Effector memory CD8-positive, alpha-beta T cell (primary cell): ENCODE data around the gene TPRG1L.
"Not testable (repeated sequence)": the region's sequence is repeated elsewhere in the genome, so short reads cannot be mapped to it uniquely, and the experiment has no call there.

ENCODE experiments used
- ATAC-seq: fragments of 150-1000 bp; cut with Tn5 transposase; replicated peaks from 2 replicates; pipeline ENCODE4 v1.10.0; 2021; ENCODE audit warnings: mild to moderate bottlenecking, moderate library complexity
- DNase-seq, 3 experiments: peaks; one replicate each; pipeline ENCODE4 v3.0.0; 2021
- H3K27ac Mint-ChIP-seq, 2 donors: one replicate each; pipeline ENCODE4 v1.8.0; 2022; ENCODE audit warnings: mild to moderate bottlenecking in 2 of 2, mixed read lengths in 2 of 2, moderate library complexity in 2 of 2
- H3K27me3 Mint-ChIP-seq, 2 donors: one replicate each; pipeline ENCODE4 v1.8.0; 2022; ENCODE audit warnings: mixed read lengths in 2 of 2
- H3K36me3 Mint-ChIP-seq: one replicate; pipeline ENCODE4 v1.8.0; 2022; ENCODE audit warnings: mild to moderate bottlenecking, moderate library complexity, mixed read lengths; ENCODE audit not compliant: insufficient read depth
- H3K4me1 Mint-ChIP-seq, 2 donors: one replicate each; pipeline ENCODE4 v1.8.0; 2022; ENCODE audit warnings: low read depth in 2 of 2, mixed read lengths in 2 of 2
- H3K4me3 Mint-ChIP-seq, 2 donors: one replicate each; pipeline ENCODE4 v1.8.0; 2022; ENCODE audit warnings: mild to moderate bottlenecking in 2 of 2, mixed read lengths in 2 of 2, moderate library complexity in 2 of 2
- H3K9me3 Mint-ChIP-seq, 2 donors: one replicate each; pipeline ENCODE4 v1.8.0; 2022; ENCODE audit warnings: mixed read lengths in 2 of 2

The TPRG1L gene

DNA sequence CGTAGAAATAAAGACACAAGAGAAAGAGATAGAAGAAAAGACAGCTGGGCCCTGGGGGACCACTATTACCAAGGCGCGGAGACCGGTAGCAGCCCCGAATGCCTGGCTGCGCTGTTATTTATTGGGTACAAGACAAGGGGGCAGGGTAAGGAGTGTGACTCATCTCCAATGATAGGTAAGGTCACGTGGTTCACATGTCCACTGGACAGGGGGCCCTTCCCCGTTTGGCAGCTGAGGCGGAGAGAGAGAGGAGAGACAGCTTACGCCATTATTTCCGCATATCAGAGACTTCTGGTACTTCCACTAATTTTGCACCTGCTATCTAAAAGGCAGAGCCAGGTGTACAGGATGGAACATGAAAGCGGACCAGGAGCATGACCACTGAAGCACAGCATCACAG is 4.1 kb upstream of the TPRG1L start:
- peaks cover 0 to 4% of the 10 kb centered on the region in 2 donors for H3K27me3 Mint-ChIP-seq
- ATAC-seq (no peak), DNase-seq (no peak)
- H3K4me1 Mint-ChIP-seq = peaks cover 36 to 47% of the 10 kb centered on the region in 2 donors
- H3K36me3 Mint-ChIP-seq = peaks cover 14% of the 10 kb centered on the region
- no peak overlapping the region for H3K4me3 Mint-ChIP-seq
- H3K9me3 Mint-ChIP-seq = no peaks in the 10 kb centered on the region
- no peak overlapping the region for H3K27ac Mint-ChIP-seq

DNA sequence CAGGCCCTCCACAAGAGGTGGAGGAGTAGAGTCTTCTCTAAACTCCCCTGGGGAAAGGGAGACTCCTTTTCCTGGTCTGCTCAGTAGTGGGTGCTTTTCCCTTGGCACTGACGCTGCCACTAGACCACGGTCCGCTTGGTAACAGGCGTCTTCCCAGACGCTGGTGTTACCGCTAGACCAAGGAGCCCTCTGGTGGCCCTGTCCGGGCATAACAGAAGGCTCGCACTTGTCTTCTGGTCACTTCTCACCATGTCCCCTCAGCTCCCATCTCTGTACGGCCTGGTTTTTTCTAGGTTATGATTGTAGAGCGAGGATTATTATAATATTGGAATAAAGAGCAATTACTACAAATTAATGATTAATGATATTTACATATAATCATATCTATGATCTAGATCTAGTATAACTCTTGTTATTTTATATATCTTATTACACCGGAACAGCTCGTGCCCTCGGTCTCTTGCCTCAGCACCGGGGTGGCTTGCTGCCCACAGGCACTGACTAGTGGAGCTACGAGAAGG is 3.6 kb upstream of the TPRG1L start:
- H3K27ac Mint-ChIP-seq, H3K27me3 Mint-ChIP-seq, ATAC-seq, DNase-seq, H3K4me3 Mint-ChIP-seq, H3K9me3 Mint-ChIP-seq: not testable (repeated sequence)
- H3K4me1 Mint-ChIP-seq = peaks cover 36 to 52% of the 10 kb centered on the region in 2 donors
- H3K36me3 Mint-ChIP-seq = peaks cover 20% of the 10 kb centered on the region

DNA sequence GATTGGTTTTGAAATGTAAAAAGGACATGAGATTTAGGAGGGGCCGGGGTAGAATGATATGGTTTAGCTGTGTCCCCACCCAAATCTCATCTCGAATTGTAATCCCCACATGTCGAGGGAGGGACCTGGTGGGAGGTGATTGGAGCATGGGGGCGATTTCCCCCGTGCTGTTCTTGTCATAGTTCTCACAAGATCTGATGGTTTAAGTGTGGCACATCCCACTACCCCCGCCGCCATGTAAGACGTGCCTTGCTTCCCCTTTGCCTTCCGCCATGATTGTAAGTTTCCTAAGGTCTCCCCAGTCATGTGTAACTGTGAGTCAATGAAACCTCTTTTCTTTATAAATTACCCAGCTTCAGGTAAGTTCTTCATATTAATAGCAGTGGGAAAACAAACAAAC is 2.7 kb upstream of the TPRG1L start:
- peaks cover 28% of the 10 kb centered on the region for H3K36me3 Mint-ChIP-seq
- not testable (repeated sequence) for DNase-seq, H3K9me3 Mint-ChIP-seq, H3K27me3 Mint-ChIP-seq, ATAC-seq
- H3K4me3 Mint-ChIP-seq = peak overlapping the region in 1 of 2 donors; percentile 98
- H3K27ac Mint-ChIP-seq = peak overlapping the region; percentile 19 to 96
- peaks cover 36 to 54% of the 10 kb centered on the region in 2 donors for H3K4me1 Mint-ChIP-seq

DNA sequence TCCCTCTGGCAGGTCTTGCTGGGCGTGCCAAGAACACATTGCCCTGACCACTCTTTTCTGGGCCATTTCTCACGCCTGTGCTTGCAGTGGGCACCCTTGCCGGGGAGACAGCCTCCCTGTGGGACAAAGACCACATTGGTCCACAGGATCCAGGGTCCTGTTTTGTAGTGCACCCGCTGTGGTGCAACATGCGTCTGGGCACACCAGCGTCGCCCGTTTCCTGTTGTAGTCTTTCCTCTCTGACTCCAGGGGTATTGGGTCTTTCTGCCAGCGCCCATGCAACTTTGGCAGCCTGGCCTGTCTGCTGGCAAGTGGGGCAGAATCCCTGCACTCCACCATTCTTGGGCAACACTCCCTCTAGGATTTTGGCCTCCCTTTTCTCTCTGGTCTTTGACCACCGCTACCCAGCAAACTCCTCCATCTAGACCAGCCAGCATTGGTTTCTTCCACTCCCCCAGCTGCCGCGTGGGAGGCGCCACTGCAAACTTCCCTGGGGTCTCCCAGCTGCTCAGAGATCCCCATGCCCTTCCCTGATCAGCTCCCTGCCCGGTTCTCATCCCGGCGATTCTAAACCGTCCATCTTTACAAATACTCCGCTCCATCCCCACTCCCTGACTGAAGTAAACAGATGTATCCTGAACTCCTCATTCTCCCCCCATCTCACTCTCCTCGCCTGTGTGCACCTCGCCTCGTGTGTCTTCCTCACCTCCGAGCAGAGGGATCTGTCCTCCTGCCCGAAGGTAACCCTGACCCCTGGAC is 1.2 kb upstream of the TPRG1L start:
- peak overlapping the region; percentile 98 for H3K4me3 Mint-ChIP-seq
- H3K4me1 Mint-ChIP-seq = peaks cover 36 to 54% of the 10 kb centered on the region in 2 donors
- DNase-seq (no peak), ATAC-seq (no peak)
- no peaks in the 10 kb centered on the region for H3K9me3 Mint-ChIP-seq
- peak overlapping the region; percentile 96 to 97 for H3K27ac Mint-ChIP-seq
- H3K36me3 Mint-ChIP-seq = peaks cover 36% of the 10 kb centered on the region
- no peaks in the 10 kb centered on the region for H3K27me3 Mint-ChIP-seq

DNA sequence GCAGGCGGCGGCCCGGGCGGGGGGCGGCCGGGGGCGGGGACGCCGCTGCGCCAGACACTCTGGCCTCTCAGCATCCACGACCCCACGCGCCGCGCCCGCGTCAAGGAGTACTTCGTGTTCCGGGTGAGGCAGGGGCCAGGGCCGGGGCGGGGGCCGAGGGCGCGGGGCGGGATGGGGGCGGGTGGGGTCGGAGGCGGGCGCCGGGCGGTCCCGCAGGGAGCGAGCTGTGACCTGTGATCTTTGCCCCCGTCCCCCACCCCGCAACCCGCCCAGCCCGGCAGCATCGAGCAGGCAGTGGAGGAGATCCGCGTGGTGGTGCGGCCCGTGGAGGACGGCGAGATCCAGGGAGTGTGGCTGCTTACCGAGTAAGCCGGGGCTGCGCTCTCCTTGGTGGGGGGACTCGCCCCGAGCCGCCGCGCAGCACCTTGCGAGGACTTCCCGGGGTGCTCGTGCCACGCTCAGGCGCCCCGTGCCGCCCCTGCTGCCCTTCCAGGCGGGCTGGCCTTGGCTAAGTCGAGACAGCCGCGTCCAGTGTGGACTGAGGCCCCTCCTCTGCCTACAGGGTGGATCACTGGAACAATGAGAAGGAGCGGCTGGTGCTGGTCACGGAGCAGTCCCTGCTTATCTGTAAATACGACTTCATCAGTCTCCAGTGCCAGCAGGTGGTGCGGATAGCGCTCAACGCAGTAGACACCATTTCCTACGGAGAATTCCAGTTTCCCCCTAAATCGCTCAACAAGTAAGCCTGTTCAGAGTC is 514 bp downstream of the TPRG1L start:
- Mint-ChIP-seq H3K27ac (peak overlapping the region; percentile 96 to 97), H3K36me3 (peaks cover 44% of the 10 kb centered on the region), H3K4me1 (peaks cover 30 to 48% of the 10 kb centered on the region in 2 donors), H3K9me3 (no peaks in the 10 kb centered on the region), H3K27me3 (no peaks in the 10 kb centered on the region), H3K4me3 (peak overlapping the region; percentile 98)
- DNase-seq = peak in 2 of 3 experiments; percentile 27 to 32
- peak; percentile 24 for ATAC-seq

DNA sequence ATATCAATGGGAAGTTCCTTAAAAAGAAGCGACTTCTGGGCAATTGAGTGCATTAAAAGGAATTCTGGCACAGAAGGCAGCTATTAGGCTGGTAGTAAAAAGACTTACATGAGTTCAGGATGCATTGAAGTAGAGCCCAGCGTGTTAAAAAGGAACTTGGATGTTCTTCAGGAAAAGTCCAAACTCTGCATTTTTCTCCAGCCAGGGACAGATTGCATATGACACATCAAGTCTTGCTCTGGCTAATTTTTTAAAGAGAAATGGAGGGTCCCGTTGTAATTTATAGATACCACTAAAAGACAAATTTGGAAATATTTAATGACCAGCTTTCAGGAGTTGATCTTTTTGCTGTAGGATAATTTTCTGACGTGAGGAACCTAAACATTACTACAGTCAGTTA is 1.2 kb downstream of the TPRG1L start:
- Mint-ChIP-seq H3K36me3 (peaks cover 47% of the 10 kb centered on the region), H3K27me3 (no peaks in the 10 kb centered on the region), H3K4me1 (peaks cover 27 to 41% of the 10 kb centered on the region in 2 donors), H3K9me3 (no peaks in the 10 kb centered on the region), H3K4me3 (peak overlapping the region; percentile 98), H3K27ac (peak overlapping the region; percentile 96 to 97)
- DNase-seq (no peak), ATAC-seq (no peak)

DNA sequence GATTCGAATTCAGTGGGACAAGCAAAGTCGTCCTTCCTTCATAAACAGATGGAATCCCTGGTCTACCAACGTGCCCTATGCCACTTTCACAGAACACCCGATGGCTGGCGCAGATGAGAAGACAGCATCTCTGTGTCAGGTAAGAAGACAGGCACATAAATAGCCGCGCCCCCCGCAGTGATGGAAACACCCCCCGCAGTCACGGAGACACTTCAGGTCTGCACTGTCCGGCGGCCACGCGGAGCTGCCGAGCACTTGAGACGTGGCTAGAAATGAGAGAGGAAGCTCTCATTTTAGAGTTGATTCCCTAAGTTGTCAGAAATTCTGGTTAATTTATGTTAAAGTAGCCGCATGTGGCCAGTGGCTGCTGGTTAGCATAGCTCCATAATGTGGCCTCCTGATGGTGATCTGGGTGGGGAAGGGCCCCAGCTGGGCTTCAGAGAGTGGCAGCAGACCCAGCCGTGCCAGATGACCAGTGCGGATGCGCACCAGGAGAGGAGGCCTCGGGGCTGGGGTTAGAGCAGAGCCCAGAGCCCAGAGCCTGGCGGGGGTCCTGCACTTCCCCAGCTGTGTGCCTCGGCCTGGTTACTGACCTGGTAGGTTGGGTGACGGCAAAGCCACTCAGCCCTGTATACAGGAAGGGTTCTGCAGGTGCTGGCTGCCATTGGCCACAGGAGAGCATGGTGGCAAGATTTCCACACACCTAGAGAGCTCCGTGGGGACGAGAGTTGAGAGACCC is 2.9 kb downstream of the TPRG1L start:
- no peak overlapping the region for H3K4me3 Mint-ChIP-seq
- H3K4me1 Mint-ChIP-seq = peaks cover 23 to 29% of the 10 kb centered on the region in 2 donors
- H3K36me3 Mint-ChIP-seq = peaks cover 53% of the 10 kb centered on the region
- DNase-seq = no peak
- ATAC-seq = no peak
- H3K27ac Mint-ChIP-seq = no peak overlapping the region
- H3K27me3 Mint-ChIP-seq = no peaks in the 10 kb centered on the region
- no peaks in the 10 kb centered on the region for H3K9me3 Mint-ChIP-seq

DNA sequence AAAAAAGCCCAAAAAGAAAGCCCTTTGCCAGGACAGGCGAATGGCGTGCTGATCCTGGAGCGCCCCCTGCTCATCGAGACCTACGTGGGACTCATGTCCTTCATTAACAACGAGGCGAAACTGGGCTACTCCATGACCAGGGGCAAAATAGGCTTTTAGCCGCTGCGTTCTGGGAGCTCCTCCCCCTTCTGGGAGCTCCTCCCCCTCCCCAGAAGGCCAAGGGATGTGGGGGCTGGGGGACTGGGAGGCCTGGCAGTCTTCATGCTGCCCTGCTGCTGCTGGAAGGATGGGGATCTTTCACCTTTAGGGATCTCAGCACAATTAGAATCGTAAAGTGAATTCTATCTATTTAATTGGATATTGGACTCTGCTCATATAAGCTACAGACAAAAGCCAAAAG is 3.6 kb downstream of the TPRG1L start:
- DNase-seq (no peak), ATAC-seq (no peak)
- H3K27ac Mint-ChIP-seq = peak overlapping the region in 1 of 2 donors; percentile 17
- H3K4me1 Mint-ChIP-seq = peaks cover 15 to 21% of the 10 kb centered on the region in 2 donors
- H3K27me3 Mint-ChIP-seq = no peaks in the 10 kb centered on the region
- peaks cover 60% of the 10 kb centered on the region for H3K36me3 Mint-ChIP-seq
- H3K4me3 Mint-ChIP-seq = no peak overlapping the region
- no peaks in the 10 kb centered on the region for H3K9me3 Mint-ChIP-seq

DNA sequence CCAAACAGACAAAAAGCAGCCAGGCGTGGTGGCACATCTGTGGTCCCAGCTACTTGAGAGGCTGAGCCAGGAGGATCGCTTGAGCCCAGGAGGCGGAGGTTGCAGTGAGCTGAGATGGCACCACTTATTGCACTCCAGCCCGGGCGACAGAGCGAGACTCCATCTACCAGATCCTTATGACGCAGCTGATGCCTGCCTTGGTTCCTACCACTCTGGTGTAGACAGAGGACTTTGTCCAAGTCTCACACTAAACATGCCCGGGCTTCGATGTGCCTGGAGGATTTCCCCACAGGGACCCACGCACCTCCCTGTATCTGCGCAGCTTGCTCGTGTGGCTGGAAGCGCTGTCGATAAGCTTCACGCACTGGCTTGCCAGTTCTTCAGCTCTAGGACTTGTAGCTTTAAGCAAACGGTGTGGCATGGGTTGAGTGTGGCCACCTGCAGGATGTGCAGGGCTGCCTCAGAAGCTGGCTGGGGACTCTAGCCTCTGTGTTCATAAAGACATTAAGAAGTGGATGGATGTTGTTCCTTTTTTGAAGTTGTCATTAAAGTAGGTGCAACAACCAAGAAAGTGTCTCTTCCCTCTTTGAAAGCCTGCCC is 4.8 kb downstream of the TPRG1L start:
- ATAC-seq = no peak
- Mint-ChIP-seq H3K27ac (no peak overlapping the region), H3K36me3 (peaks cover 67% of the 10 kb centered on the region)

DNA sequence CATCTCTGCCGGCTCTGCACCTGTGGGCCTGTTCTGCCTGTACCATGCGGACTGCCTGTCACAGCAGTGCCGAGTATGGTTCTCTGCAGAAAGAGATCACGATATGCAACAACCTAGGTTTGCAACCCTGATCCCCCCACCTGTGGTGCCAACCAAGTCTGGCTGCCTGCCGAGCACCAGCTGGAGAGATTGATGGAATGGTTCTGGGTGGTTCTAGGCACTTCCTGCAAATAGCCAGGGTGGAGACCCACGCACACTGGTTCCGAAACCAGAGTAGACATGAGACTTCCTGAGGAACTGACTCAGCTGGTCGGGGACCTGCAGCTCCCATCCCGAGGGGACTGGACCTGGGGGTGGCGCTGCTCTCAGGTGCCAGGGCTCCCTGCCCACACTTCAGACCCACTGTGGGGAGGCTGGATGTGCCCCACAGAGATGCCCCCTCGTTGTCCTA is 5.4 kb downstream of the TPRG1L start:
- peaks cover 3 to 10% of the 10 kb centered on the region in 2 donors for H3K4me1 Mint-ChIP-seq

More for the DNA sequence above, 4.8 kb downstream of the TPRG1L start:
- no peak for DNase-seq
- H3K4me3 Mint-ChIP-seq = no peak overlapping the region
- peaks cover 3 to 10% of the 10 kb centered on the region in 2 donors for H3K4me1 Mint-ChIP-seq
- no peaks in the 10 kb centered on the region for H3K9me3 Mint-ChIP-seq
- H3K27me3 Mint-ChIP-seq = no peaks in the 10 kb centered on the region

DNA sequence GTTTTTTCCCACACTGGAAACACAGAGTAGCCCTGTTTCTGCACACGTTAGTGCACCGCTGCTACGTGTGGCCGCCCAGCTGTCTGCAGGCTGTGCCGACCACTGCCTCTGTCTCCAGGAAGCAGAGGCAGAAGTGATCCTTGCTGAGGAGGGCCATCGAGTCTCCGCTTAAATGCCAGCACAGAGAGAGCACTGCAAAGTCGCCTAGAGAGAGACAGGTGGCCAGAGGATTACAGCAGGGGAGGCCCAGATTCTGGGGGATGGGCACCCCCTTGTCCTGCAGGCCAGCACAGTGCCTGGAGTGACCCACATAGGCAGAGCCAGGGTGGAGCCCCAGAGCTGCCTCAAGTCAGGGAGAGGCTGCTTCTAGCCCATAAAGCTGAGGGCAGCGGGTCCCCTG is 6.1 kb downstream of the TPRG1L start:
- no peaks in the 10 kb centered on the region for H3K27me3 Mint-ChIP-seq
- peaks cover 3 to 5% of the 10 kb centered on the region in 2 donors for H3K4me1 Mint-ChIP-seq
- no peak overlapping the region for H3K27ac Mint-ChIP-seq
- H3K36me3 Mint-ChIP-seq = peaks cover 65% of the 10 kb centered on the region
- no peak overlapping the region for H3K4me3 Mint-ChIP-seq
- no peaks in the 10 kb centered on the region for H3K9me3 Mint-ChIP-seq
- ATAC-seq (no peak), DNase-seq (no peak)

More for the DNA sequence above, 5.4 kb downstream of the TPRG1L start:
- H3K27me3 Mint-ChIP-seq = no peaks in the 10 kb centered on the region
- no peaks in the 10 kb centered on the region for H3K9me3 Mint-ChIP-seq
- ATAC-seq (no peak), DNase-seq (no peak)
- no peak overlapping the region for H3K27ac Mint-ChIP-seq
- no peak overlapping the region for H3K4me3 Mint-ChIP-seq
- peaks cover 67% of the 10 kb centered on the region for H3K36me3 Mint-ChIP-seq

DNA sequence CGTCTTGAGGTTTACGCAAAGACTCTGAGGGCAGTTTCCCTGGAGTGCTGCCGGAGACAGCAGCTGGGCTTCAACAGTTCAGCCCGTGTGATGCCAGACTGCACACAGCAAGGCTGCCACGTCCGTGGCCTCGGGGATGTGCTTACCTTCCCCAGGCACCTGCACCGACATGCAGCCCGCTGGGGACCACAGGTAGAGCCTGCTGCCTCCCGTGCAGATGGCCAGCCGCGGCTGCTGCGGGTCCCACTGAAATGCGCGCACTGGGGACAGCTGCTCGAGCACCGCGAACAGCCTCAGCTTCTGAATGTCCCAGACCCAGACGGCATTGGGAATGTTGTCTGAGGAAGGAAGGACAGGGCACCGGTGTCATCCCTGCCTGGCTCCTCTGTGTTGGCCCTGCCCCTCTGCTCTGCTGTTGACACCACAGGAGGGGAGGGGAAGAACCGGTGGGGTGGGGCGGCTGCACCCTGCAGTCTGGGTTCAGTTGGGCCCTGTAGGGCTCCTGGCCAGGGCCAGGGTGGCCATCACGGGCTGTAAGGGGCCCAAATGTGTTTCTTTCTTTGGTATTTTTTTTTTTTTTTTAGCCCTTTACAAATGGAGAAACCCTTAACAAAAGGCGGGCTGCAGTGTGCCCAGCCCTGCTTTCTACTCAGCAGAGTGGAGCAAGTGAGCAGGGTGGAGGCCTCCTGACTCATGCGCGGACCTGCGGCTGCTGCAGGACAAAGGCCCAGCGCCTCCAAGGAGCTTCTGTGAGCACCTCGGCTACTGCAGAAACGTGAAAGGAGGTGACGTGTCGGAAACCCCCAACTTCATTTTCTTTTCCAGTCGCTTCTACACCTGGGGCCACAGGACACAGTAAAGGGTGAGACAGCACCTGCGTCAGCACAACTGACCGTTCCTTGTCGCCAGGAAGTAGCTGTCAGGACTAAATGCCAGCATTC is 6.8 kb downstream of the TPRG1L start:
- H3K4me1 Mint-ChIP-seq = peaks cover 0 to 3% of the 10 kb centered on the region in 2 donors
- DNase-seq (no peak), ATAC-seq (no peak)

More for the DNA sequence above, 6.8 kb downstream of the TPRG1L start:
- H3K4me3 Mint-ChIP-seq = no peak overlapping the region
- H3K36me3 Mint-ChIP-seq = peaks cover 66% of the 10 kb centered on the region
- H3K9me3 Mint-ChIP-seq = no peaks in the 10 kb centered on the region
- H3K27ac Mint-ChIP-seq = no peak overlapping the region
- no peaks in the 10 kb centered on the region for H3K27me3 Mint-ChIP-seq
